Right atrium auricular region (tissue), 2 donors: ENCODE measurements around the gene PRR5. TPM values are rescaled to one million over a fixed set of nuclear protein-coding genes. Genes with fewer than 3 reads are reported as not detected.

Source experiments
- DNase-seq: peaks from one replicate; pipeline ENCODE4 v3.0.0-alpha.2; 2019; ENCODE audit warnings: low spot score
- H3K27ac ChIP-seq, 2 donors: fragments of 200-600 bp; sonication (generic); 1 replicate in 1 of 2; 2 replicates in 1 of 2; pipeline ENCODE4 v1.5.1; 2016 to 2019
- H3K27me3 ChIP-seq, 2 donors: fragments of 200-600 bp; sonication (generic); one replicate each; pipeline versions ENCODE4 v1.5.1 to v1.6.0; 2017 to 2019
- H3K36me3 ChIP-seq: fragments of 200-600 bp; sonication (generic); one replicate; pipeline ENCODE4 v1.5.1; 2016
- H3K4me1 ChIP-seq, 2 donors: fragments of 200-600 bp; sonication (generic); one replicate each; pipeline versions ENCODE4 v1.5.1 to v1.6.0; 2017 to 2019
- H3K4me3 ChIP-seq, 2 donors: fragments of 200-600 bp; sonication (generic); 1 replicate in 1 of 2; 2 replicates in 1 of 2; pipeline ENCODE4 v1.5.1; 2017 to 2019; ENCODE audit warnings: mild to moderate bottlenecking in 1 of 2, moderate library complexity in 1 of 2
- H3K9me3 ChIP-seq, 2 donors: fragments of 200-600 bp; sonication (generic); one replicate each; pipeline ENCODE4 v1.5.1; 2019
- total RNA-seq, 2 donors: library from RNA; depleted of rRNA; stranded (reverse); fragments of >200 nt; gene quantifications; one replicate each; pipeline ENCODE4 v1.1.0, GENCODE V29; 2016
- TF ChIP-seq, protein P1 (sequence below), 2 donors: fragments of 200-600 bp; sonication (generic); IDR thresholded peaks; one replicate each; pipeline ENCODE4 v1.5.1; 2019; ENCODE audit warnings: antibody characterized with exemption in 2 of 2

Gene PRR5
- total RNA-seq, 2 donors from 2014 or later, result 10.5 to 12.1 TPM

DNA sequence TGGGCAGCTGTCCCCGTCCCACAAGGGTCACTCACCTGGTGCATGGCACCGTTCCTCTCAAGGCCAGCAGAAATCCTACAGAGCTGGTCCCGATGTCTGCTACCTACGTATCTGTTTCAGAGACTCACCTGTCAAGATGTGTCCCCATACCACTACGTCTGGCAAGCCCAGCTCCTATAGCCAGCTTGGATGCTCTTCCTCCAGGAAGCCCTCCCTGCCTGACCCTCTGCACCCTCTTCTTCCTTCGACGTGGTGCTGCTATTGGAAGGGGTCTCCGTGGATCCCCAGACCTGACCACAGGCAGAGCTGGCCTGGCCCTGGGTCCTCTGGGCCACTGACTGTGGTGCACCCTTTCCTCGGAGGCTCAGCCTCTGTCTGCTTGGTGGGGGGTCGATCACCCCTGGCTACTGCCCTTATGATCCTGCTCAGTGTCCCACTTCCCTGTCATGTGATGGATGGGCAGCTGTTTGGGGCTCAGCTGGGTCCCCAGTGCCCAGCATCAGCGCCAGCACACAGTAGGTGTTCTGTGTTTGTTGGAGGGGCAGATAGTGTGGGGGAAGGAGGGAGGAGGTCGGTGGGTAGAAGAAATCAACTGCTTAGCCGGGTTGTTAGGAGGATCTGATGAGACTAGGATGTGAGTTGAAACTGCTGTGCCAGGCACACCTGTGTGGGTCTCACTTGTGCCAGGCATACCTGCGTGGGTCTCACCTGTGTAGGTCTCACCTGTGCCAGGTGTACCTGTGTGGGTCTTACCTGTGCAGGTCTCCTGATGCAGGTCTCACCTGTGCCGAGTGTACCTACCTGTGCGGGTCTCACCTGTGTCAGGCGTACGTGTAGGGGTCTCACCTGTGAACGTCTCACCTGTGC, 28.7 kb downstream of the PRR5 start:
- no peaks in the 10 kb centered on the region for H3K36me3 ChIP-seq
- no peak overlapping the region for H3K4me3 ChIP-seq
- no peaks in the 10 kb centered on the region for H3K27me3 ChIP-seq
- H3K27ac ChIP-seq, result no peak overlapping the region
- H3K9me3 ChIP-seq, result no peaks in the 10 kb centered on the region
- peaks cover 0 to 20% of the 10 kb centered on the region in 2 donors for H3K4me1 ChIP-seq
- no peak for DNase-seq
- TF ChIP-seq, protein P1, sequence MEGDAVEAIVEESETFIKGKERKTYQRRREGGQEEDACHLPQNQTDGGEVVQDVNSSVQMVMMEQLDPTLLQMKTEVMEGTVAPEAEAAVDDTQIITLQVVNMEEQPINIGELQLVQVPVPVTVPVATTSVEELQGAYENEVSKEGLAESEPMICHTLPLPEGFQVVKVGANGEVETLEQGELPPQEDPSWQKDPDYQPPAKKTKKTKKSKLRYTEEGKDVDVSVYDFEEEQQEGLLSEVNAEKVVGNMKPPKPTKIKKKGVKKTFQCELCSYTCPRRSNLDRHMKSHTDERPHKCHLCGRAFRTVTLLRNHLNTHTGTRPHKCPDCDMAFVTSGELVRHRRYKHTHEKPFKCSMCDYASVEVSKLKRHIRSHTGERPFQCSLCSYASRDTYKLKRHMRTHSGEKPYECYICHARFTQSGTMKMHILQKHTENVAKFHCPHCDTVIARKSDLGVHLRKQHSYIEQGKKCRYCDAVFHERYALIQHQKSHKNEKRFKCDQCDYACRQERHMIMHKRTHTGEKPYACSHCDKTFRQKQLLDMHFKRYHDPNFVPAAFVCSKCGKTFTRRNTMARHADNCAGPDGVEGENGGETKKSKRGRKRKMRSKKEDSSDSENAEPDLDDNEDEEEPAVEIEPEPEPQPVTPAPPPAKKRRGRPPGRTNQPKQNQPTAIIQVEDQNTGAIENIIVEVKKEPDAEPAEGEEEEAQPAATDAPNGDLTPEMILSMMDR (IDR thresholded peaks at IDR 0.05), result no peak

DNA sequence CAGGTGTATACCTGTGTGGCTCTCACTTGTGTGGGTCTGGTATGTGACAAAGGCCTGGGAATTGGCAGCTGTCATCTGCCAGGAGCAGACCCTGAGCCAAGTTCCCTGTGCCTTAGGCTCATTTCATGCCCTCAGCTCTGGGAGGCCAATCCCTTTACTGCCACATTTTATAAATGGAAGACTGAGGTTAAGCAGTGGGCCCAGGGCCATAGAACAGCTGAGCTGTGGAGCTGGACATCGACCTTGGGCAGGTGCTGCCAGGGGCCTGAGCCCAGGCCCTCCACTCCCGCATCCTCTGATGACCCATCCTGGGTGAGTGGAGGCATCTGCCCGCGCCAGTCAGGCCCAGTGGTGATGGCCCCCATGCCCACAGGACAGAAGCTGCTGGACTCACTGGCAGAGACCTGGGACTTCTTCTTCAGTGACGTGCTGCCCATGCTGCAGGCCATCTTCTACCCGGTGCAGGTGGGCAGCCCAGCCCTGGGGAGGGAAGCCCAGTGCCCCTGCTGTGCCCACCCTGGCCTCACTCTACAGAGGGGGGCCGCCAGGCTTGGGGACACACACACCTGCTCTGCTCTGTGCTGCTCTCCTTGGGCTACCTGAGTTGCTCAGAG, 29.5 kb downstream of the PRR5 start:
- Histone ChIP-seq H3K4me1 (peaks cover 0 to 21% of the 10 kb centered on the region in 2 donors), H3K36me3 (no peaks in the 10 kb centered on the region), H3K27ac (no peak overlapping the region), H3K27me3 (no peaks in the 10 kb centered on the region), H3K4me3 (no peak overlapping the region), H3K9me3 (no peaks in the 10 kb centered on the region)
- no peak for DNase-seq
- TF ChIP-seq, protein P1 (IDR thresholded peaks at IDR 0.05), result no peak

DNA sequence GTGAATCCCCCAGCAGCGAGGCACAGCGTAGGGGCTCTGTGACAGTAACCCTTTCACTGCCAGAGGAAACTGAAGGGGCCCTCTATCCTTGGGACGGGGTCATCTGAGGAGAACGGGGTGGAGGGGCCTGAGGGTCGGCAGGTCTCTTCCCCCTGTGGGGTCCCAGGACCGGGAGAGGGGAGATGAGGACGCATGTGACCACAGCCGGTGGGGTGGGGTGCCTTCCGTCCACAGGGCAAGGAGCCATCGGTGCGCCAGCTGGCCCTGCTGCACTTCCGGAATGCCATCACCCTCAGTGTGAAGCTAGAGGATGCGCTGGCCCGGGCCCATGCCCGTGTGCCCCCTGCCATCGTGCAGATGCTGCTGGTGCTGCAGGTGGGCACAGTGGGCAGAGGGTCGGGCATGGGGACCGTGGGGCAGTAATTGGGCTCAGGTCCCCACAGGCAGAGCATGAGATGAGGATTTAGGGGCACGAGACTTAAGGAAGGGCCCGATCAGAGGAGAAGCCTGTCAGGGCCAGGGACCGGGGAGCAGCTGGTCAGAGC, 30.1 kb downstream of the PRR5 start:
- TF ChIP-seq, protein P1 (IDR thresholded peaks at IDR 0.05), result no peak
- DNase-seq, result no peak

DNA sequence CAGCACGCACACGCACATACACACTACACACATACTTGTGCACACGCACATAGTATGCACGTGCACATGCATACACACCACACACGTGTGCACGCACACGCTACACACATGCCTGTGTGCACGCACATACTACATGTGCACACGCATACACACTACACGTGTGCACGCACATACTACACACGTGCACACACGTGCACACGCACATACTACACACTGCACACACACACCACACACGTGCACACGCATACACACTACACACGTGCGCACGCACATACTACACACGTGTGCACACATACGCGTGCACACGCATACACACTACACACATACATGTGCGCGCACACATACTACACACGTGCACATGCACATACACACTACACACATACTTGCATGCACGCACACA, 30.7 kb downstream of the PRR5 start:
- TF ChIP-seq, protein P1 (IDR thresholded peaks at IDR 0.05), result no peak
- DNase-seq, result no peak
- Histone ChIP-seq H3K9me3 (no peaks in the 10 kb centered on the region), H3K27me3 (no peaks in the 10 kb centered on the region), H3K36me3 (no peaks in the 10 kb centered on the region), H3K27ac (no peak overlapping the region), H3K4me1 (peaks cover 0 to 29% of the 10 kb centered on the region in 2 donors), H3K4me3 (no peak overlapping the region)

More for the DNA sequence above, 30.1 kb downstream of the PRR5 start:
- H3K36me3 ChIP-seq, result no peaks in the 10 kb centered on the region
- H3K4me1 ChIP-seq, result peaks cover 0 to 27% of the 10 kb centered on the region in 2 donors
- no peak overlapping the region for H3K4me3 ChIP-seq
- H3K9me3 ChIP-seq, result no peaks in the 10 kb centered on the region
- no peaks in the 10 kb centered on the region for H3K27me3 ChIP-seq
- H3K27ac ChIP-seq, result no peak overlapping the region

DNA sequence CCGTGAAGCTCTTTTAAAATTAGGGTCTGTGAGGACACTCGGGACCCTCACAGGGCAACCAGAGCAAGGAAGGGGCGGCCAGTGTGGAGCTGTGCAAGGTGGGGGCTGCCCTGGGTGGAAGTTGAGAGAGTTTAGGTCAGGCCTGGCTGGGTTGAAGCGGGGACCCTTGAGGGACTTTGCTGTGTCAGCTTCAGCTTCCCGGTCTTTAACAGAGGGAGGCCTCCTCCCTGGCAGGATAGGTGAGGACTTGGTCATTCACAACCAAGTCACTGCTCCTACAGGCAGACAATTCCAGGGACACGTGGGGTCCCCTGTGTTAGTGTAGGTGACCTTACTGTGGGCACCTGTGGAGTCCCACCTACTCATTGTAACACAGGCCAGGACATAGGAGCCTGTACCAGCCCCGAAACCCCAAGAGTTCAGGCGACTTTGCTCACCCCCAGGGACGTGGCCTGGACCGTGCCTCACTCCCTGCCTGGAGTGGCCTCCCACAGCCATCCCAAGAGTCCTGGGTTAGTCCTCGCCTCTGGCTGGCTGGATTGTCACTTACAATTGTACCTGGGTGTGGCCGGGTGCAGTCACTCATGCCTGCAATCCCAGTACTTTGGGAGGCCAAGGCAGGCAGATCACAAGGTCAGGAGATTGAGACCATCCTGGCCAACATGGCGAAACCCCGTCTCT, 31.6 kb downstream of the PRR5 start:
- Histone ChIP-seq H3K9me3 (no peaks in the 10 kb centered on the region), H3K27ac (no peak overlapping the region), H3K36me3 (no peaks in the 10 kb centered on the region), H3K4me3 (no peak overlapping the region), H3K27me3 (no peaks in the 10 kb centered on the region), H3K4me1 (peaks cover 0 to 28% of the 10 kb centered on the region in 2 donors)
- DNase-seq, result no peak
- TF ChIP-seq, protein P1 (IDR thresholded peaks at IDR 0.05), result no peak
